ENCODE results near the gene SMOC2.
"Not testable (repeated sequence)": the region's sequence is repeated elsewhere in the genome, so short reads cannot be mapped to it uniquely, and the experiment has no call there.

SMOC2 gene

GRCh38 chr6:168666699-168667427 lies 225.9 kb downstream of the SMOC2 start:
- DNase-seq: no peak

GRCh38 chr6:168667428-168667805 lies 226.4 kb downstream of the SMOC2 start:
- no peak for DNase-seq

GRCh38 chr6:168670401-168670985 lies 229.5 kb downstream of the SMOC2 start:
- no peak for DNase-seq

GRCh38 chr6:168671028-168671862 lies 230.3 kb downstream of the SMOC2 start:
- DNase-seq: no peak

- no peak for DNase-seq
Observed at GRCh38 chr6:168671863-168672546, 231.0 kb downstream of the SMOC2 start.

GRCh38 chr6:168674595-168674994 lies 233.6 kb downstream of the SMOC2 start:
- DNase-seq: no peak

GRCh38 chr6:168675375-168675774 lies 234.4 kb downstream of the SMOC2 start:
- no peak for DNase-seq

GRCh38 chr6:168675933-168676551 lies 235.1 kb downstream of the SMOC2 start:
- DNase-seq: no peak

GRCh38 chr6:168676552-168677322 lies 235.8 kb downstream of the SMOC2 start:
- no peak for DNase-seq

- not testable (repeated sequence) for DNase-seq
Observed at GRCh38 chr6:168677323-168677781, 236.4 kb downstream of the SMOC2 start.

- no peak for DNase-seq
Observed at GRCh38 chr6:168678077-168678476, 237.1 kb downstream of the SMOC2 start.

GRCh38 chr6:168678588-168678987 lies 237.6 kb downstream of the SMOC2 start:
- no peak for DNase-seq

GRCh38 chr6:168681748-168682147 lies 240.8 kb downstream of the SMOC2 start:
- no peak for DNase-seq

GRCh38 chr6:168683621-168684020 lies 242.6 kb downstream of the SMOC2 start:
- DNase-seq: no peak

- no peak for DNase-seq
Observed at GRCh38 chr6:168684471-168684870, 243.5 kb downstream of the SMOC2 start.

- DNase-seq: no peak
Observed at GRCh38 chr6:168684906-168685305, 243.9 kb downstream of the SMOC2 start.

GRCh38 chr6:168686029-168686738 lies 245.2 kb downstream of the SMOC2 start:
- no peak for DNase-seq

GRCh38 chr6:168686831-168687730 lies 246.1 kb downstream of the SMOC2 start:
- no peak for DNase-seq

- no peak for DNase-seq
Observed at GRCh38 chr6:168690271-168690670, 249.3 kb downstream of the SMOC2 start.

GRCh38 chr6:168691774-168692173 lies 250.8 kb downstream of the SMOC2 start:
- no peak for DNase-seq

Measured in KG1 (cell line).